ENCODE measurements around the gene PCBP4.

The PCBP4 gene

DNA sequence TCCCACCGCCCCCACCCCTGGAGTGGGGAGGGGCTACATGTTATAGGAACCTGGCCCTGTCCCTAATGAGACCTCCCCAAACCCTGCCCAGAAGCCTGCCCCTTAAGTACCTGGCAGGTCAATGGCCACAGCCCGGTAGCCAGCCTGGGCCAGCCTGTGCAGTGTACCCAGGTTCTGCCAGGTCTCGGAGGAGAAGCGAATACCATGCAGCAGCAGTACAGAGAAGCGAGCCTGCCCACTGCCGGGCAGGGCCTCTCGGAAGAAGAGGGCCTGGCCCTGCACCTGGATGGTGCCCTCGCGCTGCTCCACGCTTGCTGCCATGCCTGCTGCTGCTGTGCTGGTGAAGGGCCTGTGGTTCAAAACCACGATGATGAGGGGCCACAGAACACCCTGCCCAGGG is 4.1 kb upstream of the PCBP4 start:
- no peak for DNase-seq (ENCODE audit: low read depth)

DNA sequence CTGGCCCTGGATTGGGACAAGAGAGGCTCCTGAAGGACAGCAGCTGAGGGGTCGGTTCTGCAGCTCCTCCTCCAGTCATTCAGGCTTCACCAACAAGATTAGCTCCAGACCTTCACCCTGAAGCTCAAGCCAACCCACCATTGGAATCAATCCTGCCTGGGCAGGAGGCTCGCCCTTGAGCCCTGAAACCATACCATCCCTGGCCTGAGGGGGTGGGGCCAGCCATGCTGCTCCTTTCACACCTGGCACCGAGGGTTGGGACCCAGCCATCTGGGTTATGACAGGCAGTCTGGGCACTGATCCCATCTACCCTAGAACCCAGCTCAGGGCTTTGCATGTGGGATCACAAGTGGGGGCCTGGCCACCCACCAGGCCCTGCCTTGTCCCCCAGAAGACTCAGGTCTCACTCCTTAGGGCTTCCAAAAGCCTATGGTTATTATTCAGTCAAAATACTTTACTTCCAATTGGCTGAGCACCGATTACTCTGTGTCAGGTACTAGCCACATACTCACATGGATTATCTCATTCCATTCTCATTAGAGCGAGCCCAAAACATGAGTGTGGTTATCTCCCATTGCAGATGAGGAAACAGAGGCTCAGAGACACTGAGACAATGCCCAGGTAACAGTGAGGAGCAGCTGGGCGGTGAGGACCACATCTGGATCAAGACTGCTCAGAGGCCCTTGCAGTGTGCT is 3.5 kb upstream of the PCBP4 start:
- no peak for DNase-seq (ENCODE audit: low read depth)

DNA sequence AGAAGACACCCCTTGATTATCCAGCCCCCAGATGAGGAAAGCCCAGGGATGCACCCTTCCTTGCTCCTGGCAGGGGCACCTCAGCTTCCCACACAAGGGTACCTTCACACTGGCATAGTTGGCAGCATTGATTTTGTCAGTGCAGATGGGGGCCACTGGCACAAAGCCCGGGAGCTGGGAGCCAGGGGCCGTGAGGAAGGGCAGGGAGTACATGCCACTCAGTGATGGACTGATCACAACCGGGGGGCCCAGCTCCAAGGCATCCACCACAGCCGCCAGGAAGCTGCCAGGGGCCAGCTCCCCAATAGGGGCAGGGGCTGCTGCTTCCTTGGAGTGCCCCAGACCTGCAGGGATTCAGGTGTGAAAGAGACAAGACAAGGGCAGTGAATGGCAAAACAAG is 2.6 kb upstream of the PCBP4 start:
- DNase-seq (ENCODE audit: low read depth), result no peak

DNA sequence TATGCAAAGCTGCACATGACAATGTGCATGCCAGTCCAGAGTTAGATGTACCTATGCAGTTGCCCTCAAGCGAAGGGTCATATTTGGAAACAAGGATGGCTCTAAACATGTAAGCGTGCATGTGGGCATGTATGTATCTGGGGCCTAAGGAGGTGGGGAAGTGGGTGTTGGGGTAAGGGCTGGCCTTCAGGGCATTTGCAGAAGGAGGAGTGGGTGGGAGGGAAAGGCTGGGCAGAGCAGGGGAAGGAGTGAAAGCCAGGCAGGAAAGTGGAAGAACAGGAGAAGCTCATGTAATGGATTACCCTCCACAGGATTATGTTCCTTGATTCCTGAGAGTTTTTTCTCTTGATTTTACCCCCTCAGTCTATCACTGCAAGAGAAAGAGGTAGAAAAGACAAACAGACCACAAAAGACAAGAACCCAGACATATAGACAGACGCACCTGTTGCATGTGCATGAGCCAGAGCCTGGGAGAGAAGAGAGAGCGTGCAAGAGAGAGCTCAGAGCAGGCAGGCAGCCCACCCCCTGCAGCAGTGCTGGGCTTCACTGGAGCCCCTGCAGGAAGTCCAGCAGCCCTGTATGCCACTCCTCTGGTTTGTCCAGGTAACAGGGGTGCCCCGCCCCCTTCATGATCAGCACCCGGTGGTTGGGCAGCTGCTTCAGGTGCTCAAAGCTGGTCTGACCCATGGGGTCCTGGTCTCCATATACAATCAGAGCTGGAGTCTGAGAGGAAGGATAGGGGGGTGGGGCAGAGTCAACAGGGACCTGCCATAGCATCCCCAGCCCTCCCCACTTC is 1.8 kb upstream of the PCBP4 start:
- no peak for DNase-seq (ENCODE audit: low read depth)

DNA sequence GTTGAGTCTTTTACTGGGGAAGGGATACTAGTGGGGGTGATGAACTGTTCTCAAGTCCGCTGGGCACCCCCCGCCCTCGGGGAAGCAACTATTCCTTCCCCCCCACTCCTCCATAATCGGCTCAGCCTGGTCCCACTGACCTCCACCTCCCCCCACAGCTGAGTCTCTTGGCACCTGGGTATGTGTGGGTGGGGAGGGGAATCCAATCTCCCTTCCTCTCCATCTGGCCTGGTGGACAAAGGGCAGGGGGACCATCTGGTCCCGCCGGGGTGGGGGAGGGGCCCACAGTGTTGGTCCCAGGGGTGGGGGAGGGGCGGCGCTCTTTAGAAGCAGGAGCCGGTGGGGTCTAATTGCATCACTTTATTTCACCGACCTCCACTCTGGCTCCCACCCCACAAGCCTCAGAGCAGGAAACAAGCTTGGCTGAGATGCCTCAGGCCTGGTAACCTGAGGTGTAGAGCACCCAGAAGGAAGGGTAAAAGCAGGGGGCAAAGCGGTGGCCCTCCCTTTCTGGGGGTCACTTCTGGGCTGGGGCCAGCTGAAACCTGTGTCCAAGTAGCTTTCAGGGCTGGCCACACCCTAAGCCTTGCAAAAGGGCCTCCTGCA is 1.0 kb upstream of the PCBP4 start:
- no peak for DNase-seq (ENCODE audit: low read depth)

DNA sequence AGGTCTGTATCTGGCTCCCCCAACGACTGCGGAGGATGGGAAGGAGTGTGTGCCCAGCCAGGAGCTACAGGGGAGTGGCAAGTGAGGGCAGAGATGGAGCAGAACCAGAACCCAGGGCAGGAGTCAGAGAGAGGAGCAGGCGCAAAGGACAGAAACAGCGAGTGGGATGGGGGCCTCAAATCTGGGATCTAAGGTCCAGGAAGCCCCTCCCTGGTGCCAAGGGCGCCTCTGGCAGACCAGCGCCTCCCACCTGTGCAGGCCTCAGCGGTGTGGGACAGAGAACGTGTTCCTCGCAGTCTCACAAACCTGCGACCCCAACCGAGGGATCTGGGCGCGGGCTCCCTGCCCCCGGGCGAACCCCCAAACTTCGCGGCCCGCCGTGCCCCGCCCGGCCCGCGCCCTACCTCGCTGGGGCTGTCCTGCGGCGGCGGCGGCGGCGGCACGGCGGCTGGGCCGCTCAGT is 301 bp downstream of the PCBP4 start:
- DNase-seq (ENCODE audit: low read depth), result no peak

DNA sequence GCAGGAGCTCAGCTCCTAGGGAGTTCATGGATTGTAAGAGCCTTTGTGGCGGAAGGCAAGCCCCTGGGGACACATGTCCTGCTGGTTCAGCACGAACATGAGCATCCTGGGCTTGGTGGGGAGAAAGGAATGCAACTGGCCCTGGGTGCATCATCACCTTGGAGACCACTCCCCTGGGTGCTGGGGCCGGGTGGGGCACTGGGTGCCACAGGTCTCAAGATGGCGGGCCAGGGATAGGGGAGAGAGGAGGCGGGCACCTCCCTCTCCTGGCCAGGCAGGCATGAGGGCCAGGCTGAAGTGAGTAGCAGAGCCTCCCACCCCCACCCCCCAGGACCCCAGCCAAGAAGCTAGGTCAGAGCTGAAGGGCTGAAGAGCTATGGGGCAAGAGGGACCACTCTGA is 768 bp downstream of the PCBP4 start:
- no peak for DNase-seq (ENCODE audit: low read depth)

DNA sequence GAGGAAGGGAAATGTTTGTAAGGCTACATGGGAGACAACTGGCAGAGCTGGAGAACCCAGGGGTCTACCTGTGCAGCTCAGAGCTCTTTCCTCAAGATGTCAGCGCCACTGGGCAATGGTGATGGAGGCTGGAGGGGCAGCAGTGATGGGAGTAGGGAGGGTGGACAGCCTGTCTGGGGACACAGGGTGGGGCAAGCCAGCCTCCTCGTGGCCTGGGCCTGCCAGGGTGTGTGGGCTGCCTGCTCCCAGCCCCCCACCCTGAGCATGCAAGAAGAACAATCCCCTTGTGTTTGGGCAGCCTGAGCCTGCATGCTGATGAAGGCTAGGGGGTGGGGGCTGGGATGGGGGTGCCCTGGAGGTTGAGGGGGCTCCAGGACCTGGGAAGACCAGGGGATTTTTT is 1.2 kb downstream of the PCBP4 start:
- no peak for DNase-seq (ENCODE audit: low read depth)

DNA sequence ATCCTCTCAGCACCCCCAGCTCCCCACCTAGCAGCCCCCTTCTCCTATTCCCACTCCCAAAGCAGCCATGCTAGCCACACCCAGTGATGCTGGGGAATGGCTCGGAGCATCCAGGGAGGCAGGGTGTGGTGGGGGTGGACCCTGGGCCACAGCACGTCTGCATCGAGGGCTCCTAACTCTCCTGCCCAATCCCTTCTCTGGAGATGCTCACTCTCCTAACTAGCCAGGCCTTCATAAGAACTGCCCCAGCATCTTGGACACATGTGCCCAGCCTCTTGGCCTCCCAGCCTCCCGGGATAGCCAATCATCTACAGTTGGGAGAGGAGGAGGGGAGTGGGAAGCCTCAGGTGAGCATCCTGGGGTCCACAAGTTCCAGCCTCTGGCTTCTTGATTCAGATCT is 2.7 kb downstream of the PCBP4 start:
- DNase-seq (ENCODE audit: low read depth), result no peak

DNA sequence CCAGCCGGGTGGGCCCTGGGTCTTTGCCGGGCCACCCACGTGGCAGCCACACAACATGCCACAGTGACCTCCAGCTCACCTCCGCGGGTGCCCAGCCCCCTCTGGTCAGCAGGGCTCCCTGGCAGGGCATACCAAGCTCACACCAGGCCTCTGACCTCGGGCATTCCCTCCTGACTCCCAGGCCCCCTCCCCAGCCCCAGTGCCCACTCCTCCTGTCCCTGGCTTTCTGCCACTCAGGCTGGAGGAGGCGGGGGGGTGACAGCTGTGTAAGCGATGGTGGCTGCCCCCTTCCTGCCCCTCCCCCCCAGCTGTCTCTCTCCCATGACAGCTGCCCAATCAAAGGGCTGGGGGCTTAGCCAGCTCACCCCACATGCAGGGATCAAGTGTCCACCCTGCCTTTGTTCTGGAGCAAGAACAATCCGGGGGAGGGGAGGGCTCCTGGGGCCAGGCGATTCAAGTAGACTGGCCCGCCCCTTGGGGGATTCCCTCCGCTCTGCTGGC is 3.3 kb downstream of the PCBP4 start:
- DNase-seq (ENCODE audit: low read depth), result no peak

DNA sequence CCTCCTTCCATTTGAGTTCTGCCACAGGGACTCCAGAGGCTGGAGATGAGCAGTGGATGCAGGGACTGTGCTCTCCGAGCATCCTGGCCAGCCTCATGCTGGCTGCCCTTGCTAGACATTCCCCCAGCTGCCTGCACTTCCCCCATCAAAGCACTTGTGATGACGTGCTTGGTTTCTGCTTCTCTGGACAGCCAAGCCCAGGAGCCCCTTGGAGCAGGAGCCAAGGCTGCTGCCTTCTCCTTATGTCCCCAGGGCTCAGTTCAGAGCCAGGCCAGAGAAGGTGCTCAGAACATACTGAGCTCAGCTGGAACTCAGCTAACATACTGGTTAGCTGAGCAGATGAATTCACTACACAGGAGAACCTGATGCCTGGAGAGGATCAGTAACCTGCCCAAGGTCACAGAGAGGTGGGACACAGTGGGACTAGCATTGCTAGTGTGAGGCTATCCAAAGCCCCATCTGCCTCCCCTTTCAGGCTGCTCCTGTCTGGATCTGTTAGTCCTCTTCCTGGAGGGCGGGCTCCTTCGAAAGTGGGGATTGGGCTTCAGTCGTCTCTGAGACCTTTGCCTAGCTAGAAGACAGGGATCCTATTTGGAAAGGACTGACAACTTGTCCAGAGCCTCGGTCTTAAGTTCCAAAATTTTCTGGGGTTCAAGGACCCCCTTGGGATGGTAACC is 4.3 kb downstream of the PCBP4 start:
- peak; percentile 12 for DNase-seq (ENCODE audit: low read depth)

DNA sequence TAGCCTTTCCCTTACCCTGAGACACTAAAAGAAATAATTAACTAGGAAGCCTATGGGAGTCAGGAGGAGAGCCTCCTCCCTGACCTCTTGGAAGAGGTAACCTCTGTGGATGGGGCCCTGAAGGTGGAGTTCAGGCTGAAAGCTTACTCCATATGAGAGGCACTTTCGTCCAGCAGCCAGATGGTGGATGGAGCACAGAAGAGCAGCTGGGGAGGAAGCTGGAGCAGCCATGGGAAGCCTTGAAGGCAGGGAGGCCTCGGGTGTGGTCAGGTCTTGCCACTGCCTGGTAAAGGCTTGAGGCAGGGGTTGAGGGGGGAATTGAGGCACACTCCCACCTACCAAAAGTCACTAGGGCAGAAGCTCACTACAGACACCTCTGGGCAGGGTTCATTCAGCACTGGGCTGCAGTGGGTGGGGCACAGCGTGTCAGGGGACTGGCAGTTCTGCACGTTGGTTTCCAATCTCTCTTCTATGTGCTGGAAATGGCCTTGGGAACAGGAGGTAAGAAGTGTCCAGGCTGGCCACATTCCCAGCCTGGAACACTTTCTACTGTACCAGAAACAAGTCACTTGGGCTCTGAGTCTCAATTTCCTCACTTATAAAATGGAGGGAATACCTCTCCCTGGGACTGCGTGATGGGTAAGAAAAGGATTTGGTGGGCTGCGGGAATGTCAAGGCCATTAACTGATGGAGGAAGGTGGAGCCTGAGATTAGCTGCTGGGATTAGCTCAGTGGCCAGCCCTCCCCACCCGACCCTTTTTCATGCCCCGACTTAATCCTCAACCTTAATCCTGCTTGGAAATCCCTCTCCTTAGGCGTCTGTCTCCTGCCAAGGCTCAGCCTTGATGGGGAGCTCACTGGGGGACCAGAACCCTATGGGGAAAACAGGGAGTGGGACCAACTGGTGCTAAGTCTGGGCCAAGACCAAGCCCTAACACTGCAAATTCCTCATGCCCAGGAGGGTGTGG is 5.4 kb downstream of the PCBP4 start:
- no peak for DNase-seq (ENCODE audit: low read depth)

DNA sequence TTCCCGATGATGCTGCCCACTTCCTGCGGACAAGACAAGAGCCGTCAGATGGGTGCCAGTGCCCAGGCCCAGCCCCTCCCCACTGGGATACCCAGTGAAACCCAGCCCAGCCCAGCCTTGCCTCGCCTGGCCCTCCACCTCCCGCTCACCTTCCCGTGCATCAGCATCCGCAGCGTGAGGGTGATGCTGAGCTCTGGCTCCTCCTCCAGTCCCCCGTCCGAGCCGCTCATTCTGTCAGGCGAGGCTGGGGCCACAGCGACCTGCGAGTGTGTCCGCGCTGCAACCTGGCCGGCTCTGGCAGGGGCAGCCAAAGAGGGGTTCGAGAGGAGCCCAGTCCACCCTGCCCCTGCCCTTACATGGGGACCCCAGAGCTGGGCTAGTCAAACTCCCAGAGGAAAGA is 6.2 kb downstream of the PCBP4 start:
- no peak for DNase-seq (ENCODE audit: low read depth)

DNA sequence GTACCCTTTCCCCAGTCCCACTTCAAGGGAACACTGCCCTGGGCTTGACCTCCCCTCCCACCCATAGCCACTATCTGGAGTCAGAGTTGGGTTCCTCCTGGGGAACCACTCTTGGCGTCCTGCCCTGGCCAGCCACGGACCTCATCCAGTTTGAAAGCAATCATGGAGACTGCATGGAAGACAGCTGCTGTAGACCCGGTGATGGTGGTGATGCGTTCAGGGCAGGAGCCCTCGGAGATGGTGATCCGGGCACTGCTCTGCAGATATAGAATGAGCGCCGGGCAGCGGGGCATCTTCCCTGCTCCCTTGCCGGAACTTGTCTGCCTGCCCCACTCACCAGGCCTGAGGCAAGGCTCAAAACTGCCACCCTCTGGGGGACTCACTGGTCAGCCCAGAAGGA is 6.9 kb downstream of the PCBP4 start:
- DNase-seq (ENCODE audit: low read depth), result no peak

DNA sequence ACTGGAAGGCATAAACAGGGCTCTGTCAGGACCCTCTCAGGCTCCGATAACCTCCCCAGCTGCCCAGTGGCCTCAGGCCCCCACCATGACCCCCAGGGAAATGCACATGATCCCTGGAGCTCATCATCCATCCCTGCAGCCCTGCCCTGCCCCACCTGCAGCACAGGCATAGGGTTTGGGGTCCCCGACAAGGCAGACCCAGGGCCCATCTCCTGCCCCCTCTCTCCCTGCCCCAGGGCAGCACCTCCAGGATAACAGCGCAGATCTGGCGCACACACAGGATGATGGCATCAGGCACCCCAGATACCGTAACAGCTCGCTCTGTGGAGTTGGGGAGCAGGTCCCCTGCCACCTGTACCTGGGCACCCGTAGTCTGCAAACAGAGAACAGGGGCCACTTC is 7.6 kb downstream of the PCBP4 start:
- DNase-seq (ENCODE audit: low read depth), result no peak

DNA sequence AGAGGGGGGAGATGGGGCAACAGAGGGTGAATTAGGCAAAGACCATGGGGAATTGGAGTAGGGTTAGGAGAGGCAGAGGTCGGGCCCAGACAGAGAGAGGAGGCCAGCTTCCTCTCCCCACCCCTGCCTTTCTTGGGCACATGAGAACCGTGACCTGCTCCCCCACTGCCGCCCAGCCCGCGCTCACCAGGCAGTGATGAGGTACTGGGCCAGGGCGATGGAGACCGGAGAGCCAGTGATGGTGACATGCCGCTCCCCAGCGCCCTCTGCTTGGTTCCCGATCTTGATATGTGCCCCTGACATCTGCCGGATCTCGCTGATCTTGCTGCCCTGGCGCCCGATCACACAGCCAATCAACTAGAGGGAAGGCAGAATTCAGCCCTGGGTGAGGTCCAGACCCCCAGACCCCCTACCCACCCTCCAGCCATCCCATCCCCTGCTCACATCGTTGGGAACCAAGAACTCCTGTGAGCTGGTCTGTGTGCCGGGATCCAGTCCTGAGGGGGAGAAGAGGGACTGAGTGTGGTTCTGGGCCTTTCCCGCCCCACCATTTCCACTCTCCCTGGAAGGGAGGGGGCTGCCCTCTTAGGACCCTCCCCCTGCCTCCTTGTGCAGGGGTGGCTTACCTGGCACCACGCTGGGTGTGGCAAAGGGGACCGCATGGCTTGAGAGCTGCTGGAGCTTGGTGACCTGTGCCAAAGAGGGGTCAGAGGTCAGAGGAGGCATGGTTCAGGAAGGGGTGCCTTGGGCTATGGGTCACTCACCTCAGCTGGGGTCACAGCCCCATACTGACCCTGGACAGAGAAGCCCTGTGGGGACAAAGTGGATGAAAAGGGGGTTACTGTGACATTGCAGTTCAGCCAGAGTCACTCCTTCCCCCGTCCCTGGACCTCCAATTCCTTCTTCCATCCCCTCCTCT is 8.4 kb downstream of the PCBP4 start:
- DNase-seq (ENCODE audit: low read depth), result no peak

DNA sequence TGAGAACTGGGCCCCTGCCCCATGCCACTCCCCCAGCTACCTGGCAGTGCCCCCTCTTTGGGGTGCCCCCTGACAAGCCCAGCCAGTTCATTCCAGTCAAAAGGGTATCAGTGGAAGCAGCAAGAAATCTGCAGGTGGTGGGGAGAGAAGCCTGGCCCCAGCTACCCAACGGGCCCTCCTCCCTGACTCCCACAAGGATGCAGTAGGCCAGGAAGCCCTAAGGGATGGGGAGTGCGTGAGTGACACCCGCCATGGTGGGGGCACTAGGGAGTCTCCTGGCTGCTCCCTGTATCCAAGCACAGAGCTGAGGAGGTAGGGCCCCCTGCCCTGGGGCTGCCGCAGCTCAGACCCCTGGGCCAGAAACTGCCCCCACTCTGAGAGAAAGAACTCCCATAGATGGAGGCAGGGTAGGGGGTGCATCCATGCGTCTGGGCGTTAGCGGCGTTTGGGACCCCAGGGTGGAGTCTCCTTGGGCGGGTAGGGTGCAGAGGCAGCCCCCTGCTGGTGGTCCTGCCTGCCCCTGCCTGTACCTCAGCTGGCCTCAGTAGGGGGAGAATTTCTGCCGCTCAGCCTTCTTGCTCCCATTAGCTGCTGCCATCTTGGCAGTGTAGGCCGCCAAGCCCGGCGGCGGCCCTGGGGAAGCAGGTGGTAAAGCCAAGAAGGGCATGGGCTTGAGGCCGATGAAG is 9.6 kb downstream of the PCBP4 start:
- DNase-seq (ENCODE audit: low read depth), result no peak

DNA sequence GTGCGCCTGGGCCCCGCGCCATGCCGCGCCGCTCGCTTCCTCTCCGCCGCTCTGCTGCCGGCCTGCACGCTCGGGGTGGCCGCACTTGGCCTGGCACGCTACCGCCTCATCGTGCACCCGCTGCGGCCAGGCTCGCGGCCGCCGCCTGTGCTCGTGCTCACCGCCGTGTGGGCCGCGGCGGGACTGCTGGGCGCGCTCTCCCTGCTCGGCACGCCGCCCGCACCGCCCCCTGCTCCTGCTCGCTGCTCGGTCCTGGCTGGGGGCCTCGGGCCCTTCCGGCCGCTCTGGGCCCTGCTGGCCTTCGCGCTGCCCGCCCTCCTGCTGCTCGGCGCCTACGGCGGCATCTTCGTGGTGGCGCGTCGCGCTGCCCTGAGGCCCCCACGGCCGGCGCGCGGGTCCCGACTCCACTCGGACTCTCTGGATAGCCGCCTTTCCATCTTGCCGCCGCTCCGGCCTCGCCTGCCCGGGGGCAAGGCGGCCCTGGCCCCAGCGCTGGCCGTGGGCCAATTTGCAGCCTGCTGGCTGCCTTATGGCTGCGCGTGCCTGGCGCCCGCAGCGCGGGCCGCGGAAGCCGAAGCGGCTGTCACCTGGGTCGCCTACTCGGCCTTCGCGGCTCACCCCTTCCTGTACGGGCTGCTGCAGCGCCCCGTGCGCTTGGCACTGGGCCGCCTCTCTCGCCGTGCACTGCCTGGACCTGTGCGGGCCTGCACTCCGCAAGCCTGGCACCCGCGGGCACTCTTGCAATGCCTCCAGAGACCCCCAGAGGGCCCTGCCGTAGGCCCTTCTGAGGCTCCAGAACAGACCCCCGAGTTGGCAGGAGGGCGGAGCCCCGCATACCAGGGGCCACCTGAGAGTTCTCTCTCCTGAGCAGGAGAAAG is 11.1 kb downstream of the PCBP4 start:
- peak; percentile 58 for DNase-seq (ENCODE audit: low read depth)
